Adrenal gland (tissue), 12 donors: Measurements from ENCODE around the gene CTSO. TPM values are rescaled to one million over a fixed set of nuclear protein-coding genes. Genes with fewer than 3 reads are reported as not detected.

Experiments used
- DNase-seq, 7 donors: peaks; one replicate each; pipeline ENCODE4 v3.0.0-alpha.2; 2019 to 2020
- H3K27ac ChIP-seq, 5 donors: fragments of 200-600 bp; sonication (generic) in 4 of 5; 1 replicate in 3 of 5; 2 replicates in 2 of 5; pipeline versions ENCODE4 v1.5.1 to v1.8.0; 2016 to 2020; ENCODE audit warnings: mild to moderate bottlenecking in 1 of 5
- H3K27me3 ChIP-seq: fragments of 200-600 bp; 2 replicates; pipeline ENCODE4 v1.8.0; 2021
- H3K36me3 ChIP-seq, 2 donors: fragments of 200-600 bp; replicated peaks in 1 of 2; 1 replicate in 1 of 2; 2 replicates in 1 of 2; pipeline versions ENCODE4 v1.5.1 to v1.8.0; 2018 to 2022
- H3K4me1 ChIP-seq, 2 donors: fragments of 200-600 bp; replicated peaks in 1 of 2; 1 replicate in 1 of 2; 2 replicates in 1 of 2; pipeline versions ENCODE4 v1.5.1 to v1.8.0; 2018 to 2021
- H3K4me3 ChIP-seq, 4 donors: fragments of 200-600 bp; sonication (generic) in 3 of 4; one replicate each; pipeline ENCODE4 v1.5.1; 2016 to 2018
- H3K9me3 ChIP-seq, 3 donors: fragments of 200-600 bp; sonication (generic) in 1 of 3; replicated peaks in 1 of 3; 1 replicate in 2 of 3; 2 replicates in 1 of 3; pipeline versions ENCODE4 v1.5.1 to v1.8.0; 2016 to 2021
- CTCF ChIP-seq, 6 experiments: fragments of 450-650 bp in 4 of 6; fragments of 200-600 bp in 2 of 6; sonication (generic) in 1 of 6; IDR thresholded peaks; 1 replicate in 5 of 6; 2 replicates in 1 of 6; pipeline versions ENCODE4 v1.5.1 to v1.8.0; 2016 to 2021; ENCODE audit warnings: antibody characterized with exemption in 6 of 6, mild to moderate bottlenecking in 2 of 6, moderate library complexity in 1 of 6
- POLR2A ChIP-seq, 2 donors: fragments of 450-650 bp; IDR thresholded peaks; one replicate each; pipeline ENCODE4 v1.6.1; 2017; ENCODE audit warnings: antibody characterized with exemption in 2 of 2, mild to moderate bottlenecking in 2 of 2, moderate library complexity in 1 of 2
- WGBS, 4 donors: extraction: QIAGEN DNeasy Blood & Tissue Kit in 2 of 4; methylation state at CpG; one replicate each; pipeline versions ENCODE4 v1.1.5 to v1.1.7; 2013 to 2017; 5-methylcytosine and 5-hydroxymethylcytosine counted together
- intact Hi-C, 2 donors: fragments of 100-400 bp; cut with DNase I; formaldehyde crosslinking; loops; one replicate each; pipeline versions ENCODE4 v1.14.1 to v1.15.0; 2022 to 2023
- polyA plus RNA-seq, 3 donors: library from polyadenylated mRNA; stranded (reverse); fragments of 200-250 nt in 2 of 3; fragments of 350-450 nt in 1 of 3; fragmentation: Illumina TruSeq in 1 of 3; extraction: RNeasy Lipid Tissue Mini Kit (QIAGEN cat#74804) in 1 of 3; gene quantifications; one replicate each; pipeline ENCODE4 v1.2.3, GENCODE V29; 2013 to 2014
- total RNA-seq, 9 donors: library from RNA; depleted of rRNA in 4 of 9; stranded (reverse); fragments of >200 nt in 4 of 9; fragments of 120-200 nt in 1 of 9; fragmentation: NEBNext Ultra II Directional in 1 of 9; extraction: Animal tissue kit (Norgen Biotek cat#: 25700) in 1 of 9; gene quantifications; one replicate each; pipeline versions ENCODE4 v1.1.0 to v1.2.4, GENCODE V29; 2013 to 2023
- donor health status: healthy with polysubstance abuse.
- donor health status: Bipolar disorder and iron deficiency.
- donor health status: DM: yes; HTN: yes; CAD: no.
- donor health status: DM: no; HTN: no; CAD: no.
- donor health status: DM: no; HTN: no; CAD: no.
- donor health status: DM: yes; HTN: yes; CAD: no.

Gene CTSO
- total and polyA plus RNA-seq, 12 donors = 5.0 to 46.9 (median 31.9) TPM

GRCh38 chr4:155995069-155995468 is 41.4 kb upstream of the CTSO start:
- intact Hi-C loops = no loop called here
- H3K4me3 ChIP-seq = no peak overlapping the region
- DNase-seq = no peak
- TF ChIP-seq POLR2A (IDR thresholded peaks at IDR 0.05) (no peak), CTCF (IDR thresholded peaks at IDR 0.05) (no peak)
- no peaks in the 10 kb centered on the region for H3K36me3 ChIP-seq
- no peaks in the 10 kb centered on the region for H3K9me3 ChIP-seq
- H3K4me1 ChIP-seq = no peaks in the 10 kb centered on the region
- no peak overlapping the region for H3K27ac ChIP-seq
- H3K27me3 ChIP-seq = no peaks in the 10 kb centered on the region

GRCh38 chr4:155984106-155984797 is 30.6 kb upstream of the CTSO start:
- no peak for TF ChIP-seq POLR2A (IDR thresholded peaks at IDR 0.05)
- no peak for TF ChIP-seq CTCF (IDR thresholded peaks at IDR 0.05)

GRCh38 chr4:155982736-155983385 is 29.2 kb upstream of the CTSO start:
- WGBS, 4 donors = 58 to 60% (median 59%) methylated on average over 2 of the region's 2 CpGs
- no peak overlapping the region for H3K27ac ChIP-seq
- H3K4me3 ChIP-seq = no peak overlapping the region
- no peaks in the 10 kb centered on the region for H3K36me3 ChIP-seq
- H3K9me3 ChIP-seq = peaks cover 0 to 4% (median 0%) of the 10 kb centered on the region in 3 donors
- no peak for DNase-seq
- no peak for TF ChIP-seq CTCF (IDR thresholded peaks at IDR 0.05)
- no peak for TF ChIP-seq POLR2A (IDR thresholded peaks at IDR 0.05)
- no peaks in the 10 kb centered on the region for H3K4me1 ChIP-seq
- intact Hi-C loops = no loop called here
- H3K27me3 ChIP-seq = no peaks in the 10 kb centered on the region

More at GRCh38 chr4:155984106-155984797, 30.6 kb upstream of the CTSO start:
- intact Hi-C loops = no loop called here
- Histone ChIP-seq H3K4me1 (no peaks in the 10 kb centered on the region), H3K27ac (no peak overlapping the region), H3K27me3 (no peaks in the 10 kb centered on the region), H3K36me3 (no peaks in the 10 kb centered on the region), H3K9me3 (peaks cover 0 to 4% (median 0%) of the 10 kb centered on the region in 3 donors), H3K4me3 (no peak overlapping the region)
- DNase-seq = no peak
- 79 to 86% (median 80%) methylated on average over 4 of the region's 4 CpGs for WGBS, 4 donors

- Histone ChIP-seq H3K36me3 (no peaks in the 10 kb centered on the region), H3K27me3 (no peaks in the 10 kb centered on the region), H3K27ac (no peak overlapping the region), H3K9me3 (no peaks in the 10 kb centered on the region), H3K4me3 (no peak overlapping the region), H3K4me1 (no peaks in the 10 kb centered on the region)
- DNase-seq = no peak
- no peak for TF ChIP-seq POLR2A (IDR thresholded peaks at IDR 0.05)
- TF ChIP-seq CTCF (IDR thresholded peaks at IDR 0.05) = no peak
- 68 to 96% (median 85%) methylated on average over 4 of the region's 4 CpGs for WGBS, 4 donors
- intact Hi-C loops = no loop called here
Observed at GRCh38 chr4:155978810-155979209, 25.1 kb upstream of the CTSO start.
